ENCODE data around the gene IPO11. TPM values are rescaled to one million over a fixed set of nuclear protein-coding genes. Genes with fewer than 3 reads are reported as not detected.

IPO11 gene
- polyA plus RNA-seq, 3 donors, result 38.3 to 41.5 (median 38.3) TPM

Other genes with a start within 250 kb of the IPO11 start
- 10 to 100 TPM; 54.8 to 65.2 (median 60.1) TPM for gene KIF2A, start 106.6 kb upstream of the IPO11 start, polyA plus RNA-seq (ENCODE audit: insufficient read length in 3 of 3)
- 10 to 100 TPM; 33.4 to 37.6 (median 36.0) TPM for gene DIMT1, start 8.9 kb upstream of the IPO11 start, polyA plus RNA-seq (ENCODE audit: insufficient read length in 3 of 3)
- 1 to 10 TPM; 7.0 to 7.5 (median 7.1) TPM for gene LRRC70, start 166.1 kb downstream of the IPO11 start, polyA plus RNA-seq (ENCODE audit: insufficient read length in 3 of 3)

Measured in right renal cortex interstitium (tissue), 3 donors.